Mesodermal cell (in vitro differentiated cells): ENCODE results near the gene TIPIN.
"Not testable (repeated sequence)": the region's sequence is repeated elsewhere in the genome, so short reads cannot be mapped to it uniquely, and the experiment has no call there.

Experiments used
- H3K27ac ChIP-seq: 2 replicates; pipeline ENCODE4 v1.7.0; 2013; ENCODE audit warnings: mild to moderate bottlenecking, low read depth, low read length, moderate library complexity; ENCODE audit not compliant: severe bottlenecking
- H3K36me3 ChIP-seq: 2 replicates; pipeline ENCODE4 v1.7.1; 2013; ENCODE audit warnings: mild to moderate bottlenecking, low read length, moderate library complexity; ENCODE audit not compliant: control insufficient read depth, insufficient read depth
- H3K4me1 ChIP-seq: one replicate; pipeline ENCODE4 v1.7.1; 2013; ENCODE audit warnings: mild to moderate bottlenecking, low read length; ENCODE audit not compliant: insufficient read depth, control insufficient read depth, poor library complexity, severe bottlenecking
- H3K4me3 ChIP-seq: 2 replicates; pipeline ENCODE4 v1.7.0; 2013; ENCODE audit warnings: low read length, control low read depth, mild to moderate bottlenecking; ENCODE audit not compliant: insufficient read depth, poor library complexity, severe bottlenecking; ENCODE audit errors: extremely low read depth
- H3K9me3 ChIP-seq: 2 replicates; pipeline ENCODE4 v1.7.1; 2013; ENCODE audit warnings: mild to moderate bottlenecking, low read length, moderate library complexity; ENCODE audit not compliant: control insufficient read depth
- WGBS, 2 experiments: methylation state at CpG; one replicate each; pipeline ENCODE4 v1.1.5; 2013; ENCODE audit warnings: missing lambda C conversion rate in 2 of 2; ENCODE audit not compliant: insufficient coverage in 2 of 2; 5-methylcytosine and 5-hydroxymethylcytosine counted together

TIPIN gene

GRCh38 chr15:66328771-66329170 is 27.7 kb downstream of the TIPIN start:
- Histone ChIP-seq H3K27ac (no peak overlapping the region), H3K4me3 (no peak overlapping the region), H3K4me1 (no peaks in the 10 kb centered on the region), H3K9me3 (no peaks in the 10 kb centered on the region), H3K36me3 (peaks cover 64% of the 10 kb centered on the region)
- WGBS, 2 experiments, result 96 to 98% methylated on average over 11 of the region's 14 CpGs

GRCh38 chr15:66327736-66328135 is 28.7 kb downstream of the TIPIN start:
- Histone ChIP-seq H3K36me3 (peaks cover 57% of the 10 kb centered on the region), H3K4me1 (no peaks in the 10 kb centered on the region), H3K27ac (no peak overlapping the region), H3K4me3 (no peak overlapping the region), H3K9me3 (no peaks in the 10 kb centered on the region)
- 95 to 96% methylated on average over 4 of the region's 4 CpGs for whole genome bisulfite sequencing, 2 experiments

- Histone ChIP-seq H3K9me3 (no peaks in the 10 kb centered on the region), H3K36me3 (peaks cover 56% of the 10 kb centered on the region)
- WGBS, 2 experiments, result 97 to 100% methylated on average over 8 of the region's 11 CpGs
Observed at GRCh38 chr15:66326051-66326450, 30.4 kb downstream of the TIPIN start.

GRCh38 chr15:66323312-66323928 is 33.1 kb downstream of the TIPIN start:
- WGBS, 2 experiments, result 77 to 92% methylated on average over 4 to 10 of the region's 12 CpGs
- peaks cover 52% of the 10 kb centered on the region for H3K36me3 ChIP-seq
- H3K9me3 ChIP-seq, result no peaks in the 10 kb centered on the region
- no peaks in the 10 kb centered on the region for H3K4me1 ChIP-seq
- H3K4me3 ChIP-seq, result no peak overlapping the region
- no peak overlapping the region for H3K27ac ChIP-seq

More at GRCh38 chr15:66326051-66326450, 30.4 kb downstream of the TIPIN start:
- H3K27ac ChIP-seq, result no peak overlapping the region
- no peak overlapping the region for H3K4me3 ChIP-seq
- no peaks in the 10 kb centered on the region for H3K4me1 ChIP-seq

- Histone ChIP-seq H3K27ac (no peak overlapping the region), H3K4me3 (no peak overlapping the region), H3K4me1 (no peaks in the 10 kb centered on the region), H3K9me3 (no peaks in the 10 kb centered on the region), H3K36me3 (peaks cover 38% of the 10 kb centered on the region)
- no CpG with 5 or more reads among the region's 2 CpGs for WGBS, 2 experiments
Observed at GRCh38 chr15:66312144-66312543, 44.3 kb downstream of the TIPIN start.

GRCh38 chr15:66310786-66311185 is 45.7 kb downstream of the TIPIN start:
- H3K27ac ChIP-seq, result no peak overlapping the region
- peaks cover 38% of the 10 kb centered on the region for H3K36me3 ChIP-seq
- no peaks in the 10 kb centered on the region for H3K4me1 ChIP-seq
- H3K4me3 ChIP-seq, result no peak overlapping the region
- WGBS, 2 experiments, result 89 to 95% methylated on average over 1 to 2 of the region's 2 CpGs
- no peaks in the 10 kb centered on the region for H3K9me3 ChIP-seq

GRCh38 chr15:66309828-66310227 is 46.7 kb downstream of the TIPIN start:
- no peaks in the 10 kb centered on the region for H3K4me1 ChIP-seq
- no peak overlapping the region for H3K4me3 ChIP-seq
- no peaks in the 10 kb centered on the region for H3K9me3 ChIP-seq
- peaks cover 36% of the 10 kb centered on the region for H3K36me3 ChIP-seq
- WGBS, 2 experiments, result 85 to 100% methylated on average over 3 of the region's 3 CpGs
- H3K27ac ChIP-seq, result no peak overlapping the region

- no peak overlapping the region for H3K4me3 ChIP-seq
- H3K4me1 ChIP-seq, result no peaks in the 10 kb centered on the region
- no peak overlapping the region for H3K27ac ChIP-seq
- no peaks in the 10 kb centered on the region for H3K9me3 ChIP-seq
- WGBS, 2 experiments, result 89 to 93% methylated on average over 3 of the region's 3 CpGs
- H3K36me3 ChIP-seq, result peaks cover 25% of the 10 kb centered on the region
Observed at GRCh38 chr15:66308531-66308930, 48.0 kb downstream of the TIPIN start.

- Histone ChIP-seq H3K9me3 (no peaks in the 10 kb centered on the region), H3K4me3 (no peak overlapping the region), H3K4me1 (no peaks in the 10 kb centered on the region), H3K27ac (no peak overlapping the region), H3K36me3 (peaks cover 14% of the 10 kb centered on the region)
- 95 to 100% methylated on average over 1 to 2 of the region's 3 CpGs for WGBS, 2 experiments
Observed at GRCh38 chr15:66306381-66306780, 50.1 kb downstream of the TIPIN start.

- H3K36me3 ChIP-seq, H3K4me3 ChIP-seq, H3K4me1 ChIP-seq, H3K27ac ChIP-seq, H3K9me3 ChIP-seq: not testable (repeated sequence)
- 88 to 91% methylated on average over 5 to 9 of the region's 10 CpGs for WGBS, 2 experiments
Observed at GRCh38 chr15:66304425-66304824, 52.1 kb downstream of the TIPIN start.

GRCh38 chr15:66302489-66303278 is 53.8 kb downstream of the TIPIN start:
- Histone ChIP-seq H3K36me3 (no peaks in the 10 kb centered on the region), H3K9me3 (no peaks in the 10 kb centered on the region), H3K4me3 (no peak overlapping the region)

More at GRCh38 chr15:66302489-66303278, 53.8 kb downstream of the TIPIN start:
- Histone ChIP-seq H3K4me1 (peaks cover 5% of the 10 kb centered on the region), H3K27ac (no peak overlapping the region)
- 96% methylated on average over 4 of the region's 5 CpGs for WGBS, 2 experiments
